HG03558 (cell line): Measurements from ENCODE around the gene FCGBP.
A peak's percentile ranks its signal among the peaks of the same experiment; 100 is the strongest.
"Not testable (repeated sequence)": the region's sequence is repeated elsewhere in the genome, so short reads cannot be mapped to it uniquely, and the experiment has no call there.

Experiments used
- ATAC-seq: cut with Tn5 transposase; IDR thresholded peaks from one replicate; pipeline ENCODE4 v1.9.1; 2021; ENCODE audit warnings: moderate number of reproducible peaks; ENCODE audit not compliant: unreplicated experiment; ENCODE audit errors: extremely low read depth

Gene FCGBP

GRCh38 chr19:39934584-39935363 is at the start of gene FCGBP:
Gene FCGBP (minus strand): TSS chr19:39934634.
- no peak for ATAC-seq

DNA sequence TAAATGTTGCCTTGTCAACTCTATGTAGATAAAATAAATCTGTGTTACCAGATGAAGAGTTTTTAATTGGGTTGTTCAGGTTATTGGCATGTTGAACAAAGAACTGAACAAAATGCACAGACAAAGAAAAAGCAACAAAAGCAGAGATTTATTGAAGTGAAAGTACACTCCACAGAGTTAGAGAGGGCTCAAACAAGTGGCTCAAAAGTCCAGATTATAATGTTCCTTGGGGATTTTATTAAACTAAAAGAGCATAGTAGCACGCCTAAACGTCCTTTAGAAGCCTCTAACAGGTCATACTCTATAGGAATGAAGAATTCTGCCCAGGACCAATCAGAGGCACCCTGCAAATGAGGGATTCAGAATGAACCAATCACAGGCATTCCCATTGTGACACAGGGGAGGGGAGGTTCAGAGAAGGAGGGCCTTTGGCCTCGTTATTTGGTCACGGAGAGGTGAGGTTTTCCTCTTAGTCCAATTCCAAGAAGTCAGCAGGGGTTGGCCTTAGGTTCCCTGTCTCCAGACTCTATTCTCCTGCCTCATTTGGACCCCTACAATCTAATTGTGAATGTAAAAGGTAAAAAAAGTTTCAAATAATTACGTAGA is 49.4 kb upstream of the FCGBP start:
- no peak for ATAC-seq

- ATAC-seq, result no peak
These were observed 48.4 kb upstream of the FCGBP start for GRCh38 chr19:39982883-39983282.

- ATAC-seq, result no peak
These were observed 40.1 kb upstream of the FCGBP start for GRCh38 chr19:39974377-39975155.

DNA sequence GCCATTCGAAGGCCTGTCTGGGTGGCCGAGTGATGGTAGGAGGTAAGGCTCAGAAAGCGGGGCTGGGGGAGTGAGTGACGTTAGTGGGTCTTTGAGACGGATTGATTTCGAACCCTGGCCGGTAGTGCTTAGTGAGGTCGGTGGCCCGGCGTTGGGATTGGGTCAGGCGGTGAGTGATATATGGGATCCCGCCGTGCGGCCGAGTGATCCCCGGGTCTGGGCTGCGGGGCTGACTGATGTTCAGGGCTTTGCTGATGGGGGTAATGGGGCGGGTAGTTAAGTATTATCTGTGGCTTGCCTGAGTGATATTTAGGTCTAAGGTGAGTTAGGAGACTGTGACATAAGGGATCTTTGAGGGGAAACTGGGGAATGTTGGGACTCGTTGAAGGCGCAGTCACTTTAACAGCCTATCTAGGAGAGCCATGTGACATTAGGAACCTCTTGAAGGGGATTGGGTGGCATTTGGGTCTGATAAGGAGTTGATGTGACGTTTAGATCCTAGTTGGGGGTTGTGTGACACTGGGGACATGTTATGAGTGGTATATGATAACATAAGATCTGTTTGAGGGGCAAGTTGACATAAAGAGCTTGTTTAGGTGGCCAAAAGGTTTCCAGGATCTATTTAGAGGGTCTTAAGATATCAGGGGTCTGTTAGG is 37.1 kb upstream of the FCGBP start:
- ATAC-seq, result no peak

- peak; percentile 89 for ATAC-seq
These were observed 36.4 kb upstream of the FCGBP start, which contains the start of gene PSMC4 for GRCh38 chr19:39970675-39971379. Gene PSMC4 (plus strand): TSS chr19:39971165. CDS start chr19:39971203, 38 bp downstream.

DNA sequence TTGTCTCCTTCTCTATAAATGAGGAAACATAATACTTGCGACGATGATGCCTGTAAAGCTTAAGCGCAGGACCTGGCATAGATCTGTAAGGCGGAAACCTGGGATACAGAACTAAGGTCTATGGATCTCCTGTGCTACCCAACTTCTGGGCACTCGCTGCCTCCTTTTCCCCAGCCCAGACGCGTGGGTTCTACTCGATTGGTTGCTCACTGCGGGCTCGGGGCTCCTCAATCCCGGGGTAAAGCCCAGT is 35.9 kb upstream of the FCGBP start:
- ATAC-seq, result no peak

GRCh38 chr19:39969681-39970424 is 35.4 kb upstream of the FCGBP start:
- no peak for ATAC-seq

GRCh38 chr19:39969266-39969665 is 34.8 kb upstream of the FCGBP start:
- no peak for ATAC-seq

- no peak for ATAC-seq
These were observed 34.4 kb upstream of the FCGBP start for GRCh38 chr19:39968789-39969188.

- no peak for ATAC-seq
These were observed 33.1 kb upstream of the FCGBP start for GRCh38 chr19:39967561-39967960.

DNA sequence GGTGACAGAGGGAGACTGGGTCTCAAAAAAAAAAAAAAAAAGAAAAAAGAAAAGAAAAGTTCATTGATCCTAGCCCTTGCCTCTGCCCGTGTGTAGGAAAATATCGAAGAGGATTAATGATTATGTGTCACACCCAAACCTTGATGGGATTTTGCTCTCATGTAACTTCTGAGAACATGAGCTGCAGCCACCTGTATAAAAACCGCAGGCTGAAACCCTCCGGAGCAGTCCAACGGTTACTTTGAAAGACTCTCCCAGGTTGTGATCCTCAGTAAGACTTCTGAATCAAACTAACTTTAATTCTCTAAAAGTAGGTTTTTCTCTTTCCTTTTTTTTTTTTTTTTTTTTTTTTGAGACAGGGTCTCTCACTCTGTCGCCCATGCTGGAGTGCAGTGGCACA is 32.2 kb upstream of the FCGBP start:
- ATAC-seq, result no peak

DNA sequence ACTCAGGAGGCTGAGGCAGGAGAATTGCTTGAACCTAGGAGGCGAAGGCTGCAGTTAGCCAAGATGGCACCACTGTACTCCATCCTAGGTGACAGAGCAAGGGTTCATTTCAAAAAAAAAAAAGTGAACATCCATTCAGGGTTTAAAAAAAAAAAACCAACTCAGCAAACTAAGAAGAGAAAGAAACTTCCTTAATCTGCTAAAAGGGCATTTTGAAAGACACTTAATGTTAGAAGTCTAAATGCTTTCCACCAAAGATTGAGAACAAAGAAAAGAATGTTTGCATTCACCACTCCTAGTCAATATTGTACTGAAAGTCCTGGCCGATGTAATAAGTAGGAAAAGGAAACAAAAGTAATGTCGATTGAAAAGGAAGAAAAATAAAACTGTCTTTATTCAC is 29.5 kb upstream of the FCGBP start:
- ATAC-seq, result no peak

GRCh38 chr19:39959407-39959806 is 25.0 kb upstream of the FCGBP start:
- not testable (repeated sequence) for ATAC-seq

DNA sequence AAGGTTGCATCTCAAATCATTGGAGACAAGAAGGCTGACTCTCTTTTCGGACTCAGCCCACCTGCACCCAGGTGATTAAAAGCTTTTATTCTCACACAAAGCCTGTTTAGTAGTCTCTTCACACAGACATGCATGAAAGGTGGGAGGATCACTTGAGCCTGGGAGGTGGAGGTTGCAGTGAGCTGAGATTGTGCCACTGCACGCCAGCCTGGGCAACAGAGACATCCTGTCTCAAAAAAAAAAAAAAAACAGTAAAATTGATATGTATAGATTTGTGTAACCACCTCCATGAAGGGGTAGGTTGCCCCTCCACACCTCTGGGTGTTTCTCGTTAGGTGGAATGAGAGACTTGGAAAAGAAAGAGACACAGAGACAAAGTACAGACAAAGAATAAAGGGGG is 24.5 kb upstream of the FCGBP start:
- not testable (repeated sequence) for ATAC-seq

DNA sequence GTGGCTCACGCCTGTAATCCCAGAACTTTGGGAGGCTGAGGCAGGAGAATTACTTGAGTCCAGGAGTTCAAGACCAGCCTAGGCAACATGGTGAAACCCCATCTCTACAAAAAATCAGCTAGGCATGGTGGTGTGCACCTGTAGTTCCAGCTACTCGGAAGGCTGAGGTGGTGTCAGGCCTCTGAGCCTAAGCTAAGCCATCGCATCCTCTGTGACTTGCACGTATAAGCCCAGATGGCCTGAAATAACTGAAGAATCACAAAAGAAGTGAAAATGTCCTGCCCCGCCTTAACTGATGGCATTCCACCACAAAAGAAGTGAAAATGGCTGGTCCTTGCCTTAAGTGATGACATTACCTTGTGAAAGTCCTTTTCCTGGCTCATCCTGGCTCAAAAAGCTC is 23.5 kb upstream of the FCGBP start:
- ATAC-seq, result not testable (repeated sequence)

GRCh38 chr19:39953915-39954314 is 19.5 kb upstream of the FCGBP start:
- no peak for ATAC-seq

GRCh38 chr19:39951686-39952085 is 17.3 kb upstream of the FCGBP start:
- ATAC-seq, result no peak

DNA sequence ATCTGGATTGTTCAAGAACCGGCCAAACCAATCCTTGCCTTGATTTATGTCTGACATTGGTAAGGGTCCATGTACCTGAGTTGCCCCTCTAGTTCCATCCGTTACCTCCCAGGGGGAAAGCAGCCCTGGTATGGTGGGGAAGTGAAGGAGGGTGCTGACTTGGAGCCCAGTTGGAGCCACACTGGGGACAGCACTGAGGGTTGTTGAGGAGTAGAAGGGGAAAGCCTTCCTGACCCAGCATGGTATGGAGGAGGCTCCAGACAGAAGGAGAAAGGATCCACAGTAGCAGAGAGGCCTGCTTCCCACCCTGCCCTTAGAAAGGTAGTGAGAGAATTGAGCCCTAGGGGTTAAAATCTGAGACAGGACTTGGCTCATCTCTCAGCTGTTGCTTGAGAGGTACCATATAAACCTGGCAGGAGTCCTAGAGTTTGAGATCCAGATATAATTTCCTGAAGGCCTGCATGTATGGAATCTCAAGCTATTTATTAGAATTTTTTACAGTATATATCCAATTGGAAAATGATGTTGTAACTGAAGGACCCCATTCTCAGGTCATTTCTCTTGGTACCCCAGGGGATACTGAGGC is 16.7 kb upstream of the FCGBP start:
- no peak for ATAC-seq
